Right lobe of liver (tissue), 6 donors: ENCODE results near the gene TMEM127. TPM values are rescaled to one million over a fixed set of nuclear protein-coding genes. Genes with fewer than 3 reads are reported as not detected.

Experiments used
- ATAC-seq, 4 donors: fragments of 200-7000 bp; cut with Tn5 transposase; one replicate each; pipeline ENCODE4 v1.9.1; 2020; ENCODE audit warnings: mild to moderate bottlenecking in 4 of 4, moderate library complexity in 4 of 4
- DNase-seq, 3 donors: peaks; one replicate each; pipeline ENCODE4 v3.0.0-alpha.2; 2020
- H3K27ac ChIP-seq, 3 donors: fragments of 200-600 bp; one replicate each; pipeline ENCODE4 v1.8.0; 2022
- H3K27me3 ChIP-seq, 2 donors: fragments of 200-600 bp; one replicate each; pipeline ENCODE4 v1.8.0; 2022
- H3K36me3 ChIP-seq, 4 donors: fragments of 200-600 bp; sonication (generic) in 1 of 4; one replicate each; pipeline versions ENCODE4 v1.5.1 to v1.8.0; 2017 to 2022; ENCODE audit warnings: control low read depth in 1 of 4
- H3K4me1 ChIP-seq, 4 donors: fragments of 200-600 bp; sonication (generic) in 1 of 4; one replicate each; pipeline versions ENCODE4 v1.5.1 to v1.8.0; 2017 to 2022; ENCODE audit warnings: control low read depth in 1 of 4
- H3K4me3 ChIP-seq, 3 donors: fragments of 200-600 bp; one replicate each; pipeline ENCODE4 v1.8.0; 2022
- H3K9me3 ChIP-seq, 4 donors: fragments of 200-600 bp; sonication (generic) in 1 of 4; one replicate each; pipeline versions ENCODE4 v1.5.1 to v1.8.0; 2017 to 2022; ENCODE audit warnings: control low read depth in 1 of 4
- CTCF ChIP-seq, 4 donors: fragments of 200-600 bp in 3 of 4; fragments of 450-650 bp in 1 of 4; IDR thresholded peaks; one replicate each; pipeline versions ENCODE4 v1.5.1 to v1.8.0; 2016 to 2022; ENCODE audit warnings: antibody characterized with exemption in 4 of 4, mild to moderate bottlenecking in 2 of 4
- POLR2A ChIP-seq: fragments of 450-650 bp; IDR thresholded peaks from one replicate; pipeline ENCODE4 v1.6.1; 2017; ENCODE audit warnings: antibody characterized with exemption, mild to moderate bottlenecking
- WGBS: methylation state at CpG from one replicate; pipeline ENCODE4 v1.1.6; 2018; ENCODE audit warnings: low coverage, low lambda C conversion rate; ENCODE audit not compliant: insufficient coverage; ENCODE audit errors: missing lambda C conversion rate; 5-methylcytosine and 5-hydroxymethylcytosine counted together
- intact Hi-C, 2 donors: fragments of 100-400 bp; cut with DNase I; formaldehyde crosslinking; loops; one replicate each; pipeline versions ENCODE4 v1.11.2 to v1.14.1; 2022
- total RNA-seq, 6 experiments: library from RNA; depleted of rRNA in 2 of 6; stranded (reverse); fragments of >200 nt in 2 of 6; fragmentation: NEBNext Ultra II Directional in 3 of 6; extraction: Animal tissue kit (Norgen Biotek cat#: 25700) in 3 of 6; gene quantifications; one replicate each; pipeline versions ENCODE4 v1.1.0 to v1.2.4, GENCODE V29; 2016 to 2023
- donor health status: DM: no; HTN: yes; CAD: no.
- donor health status: DM: no; HTN: no; CAD: no.
- donor health status: DM: no; HTN: no; CAD: no.
- donor health status: DM: no; HTN: yes; CAD: no.
- donor health status: DM: no; HTN: yes; CAD: no.

Gene TMEM127
- total RNA-seq, 6 experiments from 2014 or later, result 28.3 to 42.6 (median 32.8) TPM

GRCh38 chr2:96251721-96252292 is 14.0 kb downstream of the TMEM127 start:
- intact Hi-C loops, result no loop called here
- peaks cover 0 to 29% (median 7%) of the 10 kb centered on the region in 4 donors for H3K4me1 ChIP-seq

GRCh38 chr2:96250188-96250587 is 15.6 kb downstream of the TMEM127 start:
- H3K4me1 ChIP-seq, result peaks cover 0 to 31% (median 7%) of the 10 kb centered on the region in 4 donors
- H3K4me3 ChIP-seq, result no peak overlapping the region
- H3K27ac ChIP-seq, result peak overlapping the region in 1 of 3 donors; percentile 36
- H3K27me3 ChIP-seq, result no peaks in the 10 kb centered on the region
- 65% methylated on average over 6 of the region's 6 CpGs for WGBS
- peaks cover 0 to 36% (median 15%) of the 10 kb centered on the region in 4 donors for H3K36me3 ChIP-seq
- TF ChIP-seq POLR2A (no peak), CTCF (IDR thresholded peaks at IDR 0.05) (no peak)
- intact Hi-C loops, result no loop called here
- DNase-seq (no peak), ATAC-seq (no peak)
- no peaks in the 10 kb centered on the region for H3K9me3 ChIP-seq

More at GRCh38 chr2:96251721-96252292, 14.0 kb downstream of the TMEM127 start:
- Histone ChIP-seq H3K4me3 (no peak overlapping the region), H3K9me3 (no peaks in the 10 kb centered on the region), H3K36me3 (peaks cover 0 to 50% (median 18%) of the 10 kb centered on the region in 4 donors), H3K27me3 (no peaks in the 10 kb centered on the region), H3K27ac (peak overlapping the region in 2 of 3 donors; percentile 24 to 36)
- WGBS, result 70% methylated on average over 4 of the region's 6 CpGs
- ATAC-seq (peak; percentile 65 to 69 (median 68)), DNase-seq (peak in 1 of 3 donors; percentile 49)
- TF ChIP-seq POLR2A (no peak), CTCF (IDR thresholded peaks at IDR 0.05) (no peak)

GRCh38 chr2:96249654-96250053 is 16.1 kb downstream of the TMEM127 start:
- WGBS, result 93% methylated on average over 5 of the region's 9 CpGs
- intact Hi-C loops, result no loop called here
- ATAC-seq (no peak), DNase-seq (no peak)
- no peak for TF ChIP-seq CTCF (IDR thresholded peaks at IDR 0.05)
- no peak for TF ChIP-seq POLR2A
- Histone ChIP-seq H3K4me1 (peaks cover 0 to 31% (median 7%) of the 10 kb centered on the region in 4 donors), H3K27me3 (no peaks in the 10 kb centered on the region), H3K4me3 (no peak overlapping the region), H3K36me3 (peaks cover 0 to 31% (median 12%) of the 10 kb centered on the region in 4 donors), H3K27ac (no peak overlapping the region), H3K9me3 (no peaks in the 10 kb centered on the region)

GRCh38 chr2:96248624-96249023 is 17.2 kb downstream of the TMEM127 start:
- H3K4me3 ChIP-seq, result no peak overlapping the region
- ATAC-seq (no peak), DNase-seq (no peak)
- intact Hi-C loops, result no loop called here
- WGBS, result 80% methylated on average over 2 of the region's 4 CpGs
- H3K9me3 ChIP-seq, result no peaks in the 10 kb centered on the region
- H3K36me3 ChIP-seq, result peaks cover 0 to 22% (median 6%) of the 10 kb centered on the region in 4 donors
- H3K27ac ChIP-seq, result no peak overlapping the region
- H3K27me3 ChIP-seq, result no peaks in the 10 kb centered on the region
- TF ChIP-seq POLR2A (no peak), CTCF (IDR thresholded peaks at IDR 0.05) (no peak)
- H3K4me1 ChIP-seq, result peaks cover 0 to 31% (median 7%) of the 10 kb centered on the region in 4 donors
